GM12892 (cell line): ENCODE measurements around the gene IQGAP2.

ENCODE experiments used
- DNase-seq: peaks from one replicate; pipeline ENCODE4 v3.0.0; 2011; ENCODE audit not compliant: insufficient read length
- FAIRE-seq: peaks from 2 replicates; lab custom pipeline; 2011; peaks lifted over from hg19 to GRCh38; lab: Jason Lieb, UNC
- POLR2A ChIP-seq: IDR thresholded peaks from 2 replicates; pipeline ENCODE4 v1.6.1; 2011; ENCODE audit warnings: low read depth, low read length, control low read depth
- POLR2AphosphoS5 ChIP-seq: IDR thresholded peaks from 2 replicates; pipeline ENCODE4 v1.6.1; 2011; ENCODE audit warnings: low read depth, low read length, control low read depth
- TAF1 ChIP-seq: IDR thresholded peaks from 2 replicates; pipeline ENCODE4 v1.6.1; 2011; ENCODE audit warnings: low read depth, mild to moderate bottlenecking, control low read depth, low read length, borderline replicate concordance

IQGAP2 gene

GRCh38 chr5:76525956-76526355 is 122.9 kb downstream of the IQGAP2 start:
- TF ChIP-seq TAF1 (no peak), POLR2A (no peak), POLR2AphosphoS5 (no peak)
- FAIRE-seq (no peak), DNase-seq (no peak)

- FAIRE-seq (no peak), DNase-seq (no peak)
- TF ChIP-seq POLR2A, result no peak
- no peak for TF ChIP-seq POLR2AphosphoS5
- no peak for TF ChIP-seq TAF1
Measured at GRCh38 chr5:76526950-76527583, 124.0 kb downstream of the IQGAP2 start.

DNA sequence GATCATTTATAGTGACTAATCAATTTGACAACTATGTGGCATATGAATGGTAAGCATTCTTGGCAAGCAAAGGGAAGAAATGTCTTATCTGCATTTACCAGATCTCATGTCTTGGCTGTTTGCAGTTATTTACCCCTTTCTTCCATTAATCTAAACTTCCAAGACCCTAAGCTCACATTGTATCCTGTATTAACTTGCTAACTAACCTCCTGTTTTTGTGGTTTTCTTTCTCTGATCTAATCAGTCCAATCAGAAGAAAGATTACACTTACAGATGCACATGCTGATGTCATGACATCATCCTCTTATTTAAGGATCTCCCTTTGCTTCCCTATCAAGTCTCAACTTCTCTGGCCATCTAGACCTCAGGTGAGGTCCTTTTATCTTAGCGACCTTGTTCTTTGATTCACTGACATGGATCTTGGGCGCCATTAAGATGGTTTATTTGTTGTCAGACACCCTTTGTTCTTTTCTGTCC is 124.6 kb downstream of the IQGAP2 start:
- FAIRE-seq (no peak), DNase-seq (no peak)
- TF ChIP-seq TAF1 (no peak), POLR2A (no peak), POLR2AphosphoS5 (no peak)

DNA sequence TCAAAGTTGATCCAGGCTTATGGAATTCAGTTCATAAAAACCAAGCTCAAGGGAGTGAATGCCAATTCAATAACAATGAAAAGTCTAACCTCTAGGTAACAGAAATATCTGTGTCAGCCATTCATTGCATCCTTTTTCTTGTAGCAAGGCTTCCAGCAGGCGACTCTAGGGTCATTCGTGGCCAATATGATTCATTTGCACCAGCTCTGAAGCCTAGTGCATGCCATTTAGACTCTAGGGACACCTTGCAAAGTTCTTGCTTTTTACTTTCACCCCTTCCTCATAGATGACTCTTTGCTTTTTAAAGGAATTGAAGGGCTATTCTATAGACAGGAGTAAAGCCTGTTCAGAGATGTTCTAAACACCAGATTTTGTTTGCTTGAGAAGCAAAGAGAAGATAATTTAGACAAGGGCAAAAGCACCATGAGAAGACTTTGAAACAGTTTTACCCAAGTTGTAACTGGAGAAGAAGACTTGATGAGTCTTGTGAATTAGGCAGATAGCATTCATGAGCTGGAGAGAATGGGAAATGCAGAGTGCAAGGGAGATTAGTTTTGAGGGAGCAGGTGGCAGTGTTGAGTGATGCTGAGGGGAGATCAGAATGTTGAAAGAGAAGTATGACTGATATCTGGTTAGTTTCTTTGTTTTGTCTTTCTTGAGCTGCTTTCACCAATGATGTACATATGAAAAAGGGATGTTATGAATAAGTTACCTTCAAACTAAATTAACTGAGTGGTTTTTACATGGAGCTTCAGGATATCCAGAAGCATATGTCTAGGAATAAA is 125.7 kb downstream of the IQGAP2 start:
- no peak for TF ChIP-seq POLR2A
- TF ChIP-seq POLR2AphosphoS5, result no peak
- no peak for TF ChIP-seq TAF1
- DNase-seq (no peak), FAIRE-seq (peak; percentile 44)

DNA sequence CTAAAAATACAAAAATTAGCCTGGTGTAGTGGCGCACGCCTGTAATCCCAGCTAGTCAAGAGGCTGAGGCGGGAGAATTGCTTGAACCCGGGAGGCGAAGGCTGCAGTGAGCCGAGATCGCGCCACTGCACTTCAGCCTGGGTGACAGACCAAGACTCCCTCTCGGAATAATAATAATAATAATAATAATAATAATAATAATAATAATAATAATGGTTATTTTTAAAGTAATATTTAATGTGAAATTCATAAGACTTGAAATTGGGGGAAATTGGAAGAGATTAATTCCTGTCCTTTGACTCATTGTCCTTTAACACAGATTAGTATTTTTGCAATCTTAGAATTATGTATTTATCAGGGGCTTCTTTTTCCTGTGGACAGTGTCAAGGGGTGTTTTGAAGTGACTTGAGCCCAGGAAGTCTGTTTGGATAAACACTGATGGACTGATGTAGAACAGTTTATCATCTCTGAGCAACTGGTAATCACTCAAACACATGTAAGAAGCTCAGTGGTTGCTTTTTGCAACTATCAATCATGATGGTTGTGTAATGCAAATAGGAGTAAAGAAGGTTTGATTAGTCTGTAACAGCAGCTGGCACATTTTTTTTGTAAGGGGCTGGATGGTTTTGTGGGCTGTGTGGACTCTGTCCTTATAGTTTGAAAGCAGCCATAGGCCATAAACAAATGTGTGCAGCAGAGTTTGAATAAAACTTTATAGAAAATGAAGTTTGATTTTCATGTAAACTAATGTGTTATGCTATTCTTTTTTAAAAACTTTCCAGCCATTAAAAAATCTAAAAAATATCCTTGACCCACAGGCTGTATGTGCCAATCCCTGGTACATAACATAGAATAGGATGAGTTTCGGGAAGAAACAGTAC is 126.6 kb downstream of the IQGAP2 start:
- DNase-seq (no peak), FAIRE-seq (peak; percentile 76)
- TF ChIP-seq POLR2A (no peak), POLR2AphosphoS5 (no peak), TAF1 (no peak)

GRCh38 chr5:76532052-76532451 is 129.0 kb downstream of the IQGAP2 start:
- FAIRE-seq, result no peak
- no peak for DNase-seq
- TF ChIP-seq POLR2AphosphoS5 (no peak), TAF1 (no peak), POLR2A (no peak)

DNA sequence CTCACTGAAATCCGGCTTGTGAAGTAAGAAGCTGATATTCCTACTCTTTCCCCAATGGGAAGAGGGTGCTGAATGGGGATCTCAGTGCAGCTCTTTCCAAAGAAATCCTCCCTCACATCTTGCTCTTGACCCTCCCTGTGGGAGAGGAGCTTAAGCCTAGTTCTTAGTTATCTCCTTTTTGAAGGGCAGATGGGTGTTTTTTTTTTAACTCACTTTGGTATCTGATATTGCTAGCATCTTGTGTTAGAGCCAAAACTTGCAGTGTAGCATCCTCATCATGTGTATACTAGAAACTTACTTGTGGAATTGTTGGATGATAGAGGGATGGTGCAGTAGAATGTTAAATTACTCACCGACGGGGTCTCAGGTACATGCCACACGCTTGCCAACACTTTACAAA is 129.9 kb downstream of the IQGAP2 start:
- FAIRE-seq (no peak), DNase-seq (no peak)

DNA sequence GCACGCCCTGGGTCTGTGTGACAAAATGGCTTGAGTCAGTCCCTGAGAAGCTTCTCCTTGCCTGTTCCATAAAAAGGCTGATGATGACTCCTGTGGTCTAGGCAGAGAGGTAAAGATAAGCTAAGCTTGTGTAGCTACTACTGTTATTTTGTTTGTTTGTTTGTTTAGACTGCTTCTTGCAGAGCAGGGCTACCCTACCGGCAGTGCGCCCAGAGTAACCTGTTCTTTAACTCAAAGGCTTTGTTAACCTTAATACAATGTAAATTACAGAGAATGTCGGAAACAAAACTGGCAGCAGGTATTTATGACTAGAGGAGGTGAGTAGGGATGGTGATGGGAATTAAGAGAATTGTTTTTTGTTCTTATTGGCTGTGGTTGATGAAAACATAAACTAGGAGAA is 132.5 kb downstream of the IQGAP2 start:
- no peak for DNase-seq
- FAIRE-seq, result no peak
- TF ChIP-seq POLR2A (no peak), TAF1 (no peak), POLR2AphosphoS5 (no peak)

More for the DNA sequence above, 129.9 kb downstream of the IQGAP2 start:
- TF ChIP-seq POLR2A (no peak), TAF1 (no peak), POLR2AphosphoS5 (no peak)

GRCh38 chr5:76537073-76537543 is 134.0 kb downstream of the IQGAP2 start:
- FAIRE-seq (no peak), DNase-seq (no peak)
- TF ChIP-seq POLR2A, result no peak
- TF ChIP-seq POLR2AphosphoS5, result no peak
- no peak for TF ChIP-seq TAF1

GRCh38 chr5:76542241-76542640 is 139.2 kb downstream of the IQGAP2 start:
- no peak for FAIRE-seq
- TF ChIP-seq POLR2AphosphoS5 (no peak), TAF1 (no peak)

DNA sequence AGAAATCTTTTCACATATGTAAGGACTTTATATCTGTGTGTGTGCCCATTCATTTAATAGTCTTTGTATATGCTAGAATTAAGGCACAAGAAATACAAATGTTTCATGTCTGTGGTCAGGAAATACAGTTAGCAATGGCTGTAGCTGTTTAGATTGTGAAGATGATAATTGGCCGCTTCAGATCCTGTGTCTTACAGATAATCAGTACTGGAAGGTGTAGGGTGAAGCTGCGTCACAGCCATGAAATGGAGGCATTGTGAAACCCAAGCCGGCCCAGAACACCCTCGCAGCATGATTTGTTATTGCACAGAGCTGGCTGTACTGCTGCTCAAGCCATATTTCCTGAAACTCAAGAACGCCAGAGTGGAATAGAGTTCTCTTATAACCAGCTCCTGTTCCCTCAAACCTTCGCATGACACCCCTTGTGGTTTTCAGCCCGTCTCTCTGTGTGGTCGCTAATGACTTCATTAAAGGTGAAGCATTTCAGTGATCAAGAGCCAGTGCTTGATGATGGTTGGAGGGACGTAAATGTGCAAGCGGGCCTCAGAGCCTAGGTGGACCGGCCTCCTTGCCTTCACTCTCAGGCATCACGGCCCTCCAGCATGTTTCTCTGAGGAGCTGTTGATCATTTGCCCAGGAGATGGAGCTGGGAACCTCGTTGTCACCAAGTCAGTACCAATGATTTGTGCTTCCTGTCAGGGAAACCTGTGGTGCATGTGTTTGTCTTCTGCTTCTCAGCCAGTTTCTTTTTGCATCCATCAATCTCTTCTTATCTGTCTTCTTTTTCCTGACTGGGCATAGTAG is 140.0 kb downstream of the IQGAP2 start:
- TF ChIP-seq POLR2AphosphoS5 (no peak), TAF1 (no peak), POLR2A (no peak)
- FAIRE-seq (peak; percentile 78), DNase-seq (no peak)

More at GRCh38 chr5:76542241-76542640, 139.2 kb downstream of the IQGAP2 start:
- DNase-seq, result no peak
